Right lobe of liver (tissue), 4 donors: ENCODE results near the gene KAZN.

ENCODE experiments used
- CTCF ChIP-seq, 4 donors: fragments of 200-600 bp in 3 of 4; fragments of 450-650 bp in 1 of 4; IDR thresholded peaks; one replicate each; pipeline versions ENCODE4 v1.5.1 to v1.8.0; 2016 to 2022; ENCODE audit warnings: antibody characterized with exemption in 4 of 4, mild to moderate bottlenecking in 2 of 4
- POLR2A ChIP-seq: fragments of 450-650 bp; IDR thresholded peaks from one replicate; pipeline ENCODE4 v1.6.1; 2017; ENCODE audit warnings: antibody characterized with exemption, mild to moderate bottlenecking
- donor health status: DM: no; HTN: no; CAD: no.
- donor health status: DM: no; HTN: no; CAD: no.
- donor health status: DM: no; HTN: yes; CAD: no.

GRCh38 chr1:15089258-15089992, 490.9 kb downstream of the KAZN start:
- TF ChIP-seq CTCF (IDR thresholded peaks at IDR 0.05) (no peak), POLR2A (no peak)
